ENCODE measurements around the gene KLHL13.

- TF ChIP-seq CTCF (optimal IDR thresholded peaks at IDR 0.05 in 1 of 3, IDR thresholded peaks at IDR 0.05 in 1 of 3, conservative IDR thresholded peaks at IDR 0.05 in 1 of 3; ENCODE audit: extremely low read depth in 1 of 3, insufficient read depth in 2 of 3, low read length in 3 of 3) (no peak), EZH2 (IDR thresholded peaks at IDR 0.05; ENCODE audit: low read length) (no peak)
Measured at GRCh38 chrX:117992192-117992723, 124.4 kb downstream of the KLHL13 start.
